ENCODE results near the gene NAALADL2. TPM values are rescaled to one million over a fixed set of nuclear protein-coding genes. Genes with fewer than 3 reads are reported as not detected.

The NAALADL2 gene
- total and polyA plus RNA-seq, 2 of the 8 experiments (the other 6 are each of a cell fraction or from before 2014, with no cell fraction given), result 0.12 to 0.22 TPM

GRCh38 chr3:175357758-175358157, 498.6 kb downstream of the NAALADL2 start:
- Histone ChIP-seq H3K23me2 (ENCODE audit: low read depth, low read length) (no peaks in the 10 kb centered on the region), H2AK5ac (ENCODE audit: low read depth, low read length) (no peak overlapping the region), H2BK20ac (ENCODE audit: low read length) (no peak overlapping the region), H4K8ac (ENCODE audit: extremely low read depth, insufficient read depth, low read length) (no peak overlapping the region), H3K9me3 (ENCODE audit: insufficient read depth in 2 of 2, low read depth in 1 of 2, low read length in 1 of 2) (no peaks in the 10 kb centered on the region), H3K4me1 (replicated peaks in 1 of 4; ENCODE audit: control insufficient read depth in 3 of 4, insufficient read depth in 4 of 4, low read length in 3 of 4) (no peaks in the 10 kb centered on the region), H3K56ac (replicated peaks; ENCODE audit: insufficient read length, low read depth, low read length) (no peak overlapping the region), H3K18ac (ENCODE audit: extremely low read depth, low read length) (no peak overlapping the region), H3K27me3 (replicated peaks in 1 of 4; ENCODE audit: control insufficient read depth in 3 of 4, extremely low read depth in 1 of 4, insufficient read depth in 3 of 4, low read length in 3 of 4) (no peaks in the 10 kb centered on the region), H4K91ac (replicated peaks; ENCODE audit: insufficient read length, low read length) (no peak overlapping the region), H2BK12ac (ENCODE audit: low read depth, low read length) (no peak overlapping the region), H3K4me2 (ENCODE audit: insufficient read depth in 1 of 2, low read depth in 2 of 2, low read length in 2 of 2) (no peak overlapping the region), H2BK5ac (ENCODE audit: low read depth, low read length) (no peak overlapping the region), H4K5ac (ENCODE audit: insufficient read length, low read depth, low read length) (no peak overlapping the region), H2AFZ (ENCODE audit: low read length) (no peak overlapping the region), H3K36me3 (ENCODE audit: control insufficient read depth in 2 of 4, insufficient read depth in 4 of 4, low read length in 3 of 4) (no peaks in the 10 kb centered on the region), H3K23ac (ENCODE audit: insufficient read length) (no peak overlapping the region), H3K4ac (replicated peaks; ENCODE audit: insufficient read length, low read depth, low read length) (no peak overlapping the region), H2BK120ac (replicated peaks; ENCODE audit: low read depth, low read length) (no peak overlapping the region), H3K4me3 (ENCODE audit: extremely low read depth in 1 of 4, insufficient read depth in 2 of 4, low read depth in 3 of 4, low read length in 4 of 4) (no peak overlapping the region), H3K27ac (ENCODE audit: low read depth, low read length) (no peak overlapping the region), H4K20me1 (replicated peaks in 1 of 2; ENCODE audit: control insufficient read depth in 1 of 2, insufficient read depth in 2 of 2, low read length in 2 of 2) (no peaks in the 10 kb centered on the region), H2BK15ac (ENCODE audit: low read length) (no peak overlapping the region), H3K79me1 (ENCODE audit: low read depth, low read length) (no peaks in the 10 kb centered on the region), H3K9ac (replicated peaks in 1 of 4; ENCODE audit: extremely low read depth in 1 of 4, low read depth in 3 of 4, low read length in 3 of 4) (no peak overlapping the region), H3K79me2 (ENCODE audit: control insufficient read depth in 1 of 2, insufficient read depth in 2 of 2, low read length in 2 of 2) (no peaks in the 10 kb centered on the region), H3K14ac (ENCODE audit: insufficient read length) (no peak overlapping the region)
- WGBS, 2 experiments (ENCODE audit: extremely low coverage in 1 of 2, insufficient coverage in 1 of 2, insufficient read length in 1 of 2, insufficient replicate concordance in 2 of 2, low coverage in 1 of 2, low lambda C conversion rate in 2 of 2, missing lambda C conversion rate in 1 of 2), result 89% methylated on average over 1 of the region's 1 CpG; no CpG with 5 or more reads in 1 of the 2 experiments
- no peak for DNase-seq (ENCODE audit: low read depth in 1 of 2, low spot score in 2 of 2)
- peak; percentile 12 to 25; a peak in 2 of 4 replicates for TF ChIP-seq RAD21 (IDR thresholded peaks at IDR 0.05 in 1 of 2, conservative IDR thresholded peaks at IDR 0.05 in 1 of 2; ENCODE audit: low read depth in 2 of 2, low read length in 2 of 2)
- TF ChIP-seq TEAD4 (IDR thresholded peaks at IDR 0.05; ENCODE audit: low read depth, low read length), result no peak
- no peak for TF ChIP-seq GTF2F1 (IDR thresholded peaks at IDR 0.05; ENCODE audit: borderline replicate concordance, low read depth, low read length)
- ChIA-PET POLR2A (ENCODE audit: partially characterized antibody) (no interaction called here), CTCF (ENCODE audit: partially characterized antibody) (interaction anchor here (0.6 to 1.2 kb wide), 4 partner anchors 14 to 262 kb away, joined by 3 to 4 read pairs (median 3); no protein-coding TSS in a partner anchor)
- FAIRE-seq, result no peak
